Measurements from ENCODE around the gene FOXI1.

DNA sequence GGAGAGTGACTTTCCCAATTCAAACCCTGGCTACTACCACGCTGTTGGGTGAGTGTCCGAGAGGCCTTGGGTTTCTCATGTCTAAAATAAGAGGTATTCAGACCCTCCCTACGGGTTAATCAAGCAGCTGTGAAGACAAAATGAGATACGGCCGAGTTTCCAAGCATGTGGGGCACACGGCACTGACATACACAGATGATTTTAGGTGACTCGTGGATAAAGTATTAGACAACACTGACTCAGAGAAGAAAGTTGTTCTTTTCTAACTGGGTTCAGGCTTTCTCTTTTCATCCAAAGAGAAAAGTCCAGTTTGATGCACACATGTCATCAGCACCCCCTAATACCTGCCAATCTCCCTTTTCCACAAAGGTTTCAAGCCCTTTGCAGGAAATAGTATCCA lies 15.6 kb downstream of the FOXI1 start:
- no peak for TF ChIP-seq FOXK2 (IDR thresholded peaks at IDR 0.05)
- no peak for TF ChIP-seq LEF1 (IDR thresholded peaks at IDR 0.05; ENCODE audit: borderline replicate concordance)
- no peak for TF ChIP-seq HDGF (IDR thresholded peaks at IDR 0.05; ENCODE audit: borderline replicate concordance)
- no peak for TF ChIP-seq L3MBTL2 (conservative IDR thresholded peaks at IDR 0.05)
- TF ChIP-seq BHLHE40 (IDR thresholded peaks at IDR 0.05; ENCODE audit: borderline replicate concordance), result no peak
- TF ChIP-seq, protein P1, sequence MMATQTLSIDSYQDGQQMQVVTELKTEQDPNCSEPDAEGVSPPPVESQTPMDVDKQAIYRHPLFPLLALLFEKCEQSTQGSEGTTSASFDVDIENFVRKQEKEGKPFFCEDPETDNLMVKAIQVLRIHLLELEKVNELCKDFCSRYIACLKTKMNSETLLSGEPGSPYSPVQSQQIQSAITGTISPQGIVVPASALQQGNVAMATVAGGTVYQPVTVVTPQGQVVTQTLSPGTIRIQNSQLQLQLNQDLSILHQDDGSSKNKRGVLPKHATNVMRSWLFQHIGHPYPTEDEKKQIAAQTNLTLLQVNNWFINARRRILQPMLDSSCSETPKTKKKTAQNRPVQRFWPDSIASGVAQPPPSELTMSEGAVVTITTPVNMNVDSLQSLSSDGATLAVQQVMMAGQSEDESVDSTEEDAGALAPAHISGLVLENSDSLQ (IDR thresholded peaks at IDR 0.05), result no peak
- no peak for TF ChIP-seq TARDBP (IDR thresholded peaks at IDR 0.05)
- no peak for TF ChIP-seq FOXM1 (IDR thresholded peaks at IDR 0.05; ENCODE audit: borderline replicate concordance)
- no peak for TF ChIP-seq ELF4 (IDR thresholded peaks at IDR 0.05)
- TF ChIP-seq ARNT (IDR thresholded peaks at IDR 0.05), result no peak
